ENCODE results near the gene LHX6. TPM values are rescaled to one million over a fixed set of nuclear protein-coding genes. Genes with fewer than 3 reads are reported as not detected.

LHX6 gene
- polyA plus RNA-seq, 1 donor, result 3.5 TPM

GRCh38 chr9:122236681-122237080 lies 7.9 kb upstream of the LHX6 start:
- no peak for DNase-seq

DNA sequence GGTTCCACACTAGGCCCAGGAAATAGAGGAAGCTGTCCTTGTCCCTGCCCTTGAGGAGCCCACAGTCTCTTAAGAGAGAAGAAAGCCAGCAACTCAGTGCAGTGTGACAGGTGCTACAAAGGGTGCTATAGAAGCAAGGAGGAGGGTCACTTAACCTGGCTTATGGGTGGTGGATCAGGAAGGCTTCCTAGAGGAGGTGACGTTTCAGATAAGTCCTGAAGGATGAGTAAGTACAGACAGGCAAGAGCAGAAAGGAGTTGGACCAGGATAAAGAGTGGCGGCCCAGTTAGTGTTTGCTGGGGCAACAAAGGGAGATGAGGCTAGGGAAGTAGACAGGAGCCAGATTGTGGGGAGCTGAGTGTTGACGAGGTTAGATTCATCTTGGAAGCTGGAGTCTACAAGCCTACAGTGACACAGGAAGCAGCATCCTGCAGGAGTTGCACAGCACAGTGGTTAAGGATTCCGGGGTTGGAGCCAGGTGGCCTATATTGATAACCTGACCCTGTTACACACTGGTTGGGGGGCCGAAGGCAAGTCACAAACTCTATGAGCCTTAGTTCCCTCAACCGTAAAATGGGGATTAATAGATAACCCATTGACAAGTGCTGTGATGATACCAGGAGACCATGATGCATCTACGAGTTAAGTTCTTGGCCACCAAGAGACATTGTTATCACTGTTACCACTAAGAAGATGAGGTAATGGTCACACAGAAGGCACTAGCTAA lies 5.4 kb upstream of the LHX6 start:
- no peak for DNase-seq

DNA sequence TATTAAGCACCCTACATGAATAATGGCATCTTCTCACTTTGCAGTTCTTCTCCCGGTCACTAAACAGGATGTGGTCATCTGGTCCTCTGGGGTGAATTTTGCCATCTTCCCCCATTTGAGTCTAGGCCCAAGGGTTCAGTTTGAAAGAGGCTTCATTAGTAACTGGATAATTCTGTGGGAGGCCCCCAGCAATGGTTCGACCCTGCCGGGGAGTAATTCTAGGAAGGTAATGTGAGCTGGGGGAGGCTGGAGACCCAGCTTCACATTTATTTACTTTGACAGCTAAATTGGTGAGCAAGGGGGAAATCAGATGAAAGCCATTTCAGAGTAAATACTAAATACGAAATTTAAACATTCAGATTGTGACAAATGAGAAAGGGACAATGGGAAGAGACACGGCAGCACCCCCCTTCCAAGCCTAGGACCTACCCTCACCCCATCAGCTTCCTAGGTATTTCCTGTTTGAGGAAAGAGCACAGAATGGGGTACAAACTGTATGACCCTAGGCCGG lies 4.1 kb upstream of the LHX6 start:
- no peak for DNase-seq

DNA sequence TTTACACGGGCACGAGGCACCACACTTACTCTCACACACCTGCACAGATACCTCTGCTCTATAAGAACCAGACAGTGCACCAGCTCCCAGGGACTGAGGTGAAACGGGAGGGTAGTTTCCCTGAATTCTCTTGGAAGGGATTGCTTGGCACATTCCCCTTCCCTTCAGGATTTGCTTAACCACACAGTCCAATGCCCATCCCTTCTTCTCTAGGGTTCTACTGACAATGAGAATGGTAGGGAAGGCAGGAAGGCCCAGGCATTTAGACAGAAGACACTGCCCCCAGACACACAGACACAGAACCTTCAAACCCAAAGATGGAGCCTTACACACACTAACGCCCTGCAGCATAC lies 704 bp upstream of the LHX6 start:
- DNase-seq, result no peak

DNA sequence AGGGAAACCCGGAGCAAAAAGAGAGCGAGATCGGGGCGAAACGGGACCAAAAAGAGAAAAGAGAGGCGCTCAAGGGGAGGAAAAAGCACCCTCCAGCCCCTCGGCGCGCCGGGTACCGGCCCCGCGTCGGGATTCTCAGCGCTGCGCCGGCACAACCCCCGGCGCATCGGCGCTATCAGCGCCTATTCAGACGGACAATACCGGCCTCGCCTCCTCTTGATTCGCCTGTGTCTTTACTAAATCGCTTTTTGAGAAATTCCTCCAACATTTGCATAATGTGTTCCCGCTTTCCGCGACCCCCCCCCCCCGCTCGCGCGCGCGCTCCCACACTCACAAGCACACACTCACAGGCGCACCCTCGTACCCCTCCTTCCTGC lies 578 bp downstream of the LHX6 start:
- no peak for DNase-seq

DNA sequence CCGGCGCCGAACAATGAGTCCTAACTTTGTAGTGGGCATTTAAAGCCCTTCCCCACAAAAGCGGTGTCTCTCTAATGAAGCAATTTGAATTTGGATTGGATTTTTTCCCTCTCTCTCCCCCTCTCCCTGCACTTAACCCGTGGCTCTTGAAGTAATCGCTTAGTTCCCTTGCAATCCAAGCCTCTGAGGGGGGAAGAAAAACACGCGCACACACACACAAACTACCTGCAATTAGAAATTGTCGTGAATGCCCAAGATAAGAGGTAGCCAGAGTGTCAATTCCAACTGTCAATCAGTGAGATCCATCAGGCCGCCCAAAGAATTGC lies 1.2 kb downstream of the LHX6 start:
- DNase-seq, result no peak

GRCh38 chr9:122226758-122227574 lies 1.8 kb downstream of the LHX6 start:
- DNase-seq, result no peak

DNA sequence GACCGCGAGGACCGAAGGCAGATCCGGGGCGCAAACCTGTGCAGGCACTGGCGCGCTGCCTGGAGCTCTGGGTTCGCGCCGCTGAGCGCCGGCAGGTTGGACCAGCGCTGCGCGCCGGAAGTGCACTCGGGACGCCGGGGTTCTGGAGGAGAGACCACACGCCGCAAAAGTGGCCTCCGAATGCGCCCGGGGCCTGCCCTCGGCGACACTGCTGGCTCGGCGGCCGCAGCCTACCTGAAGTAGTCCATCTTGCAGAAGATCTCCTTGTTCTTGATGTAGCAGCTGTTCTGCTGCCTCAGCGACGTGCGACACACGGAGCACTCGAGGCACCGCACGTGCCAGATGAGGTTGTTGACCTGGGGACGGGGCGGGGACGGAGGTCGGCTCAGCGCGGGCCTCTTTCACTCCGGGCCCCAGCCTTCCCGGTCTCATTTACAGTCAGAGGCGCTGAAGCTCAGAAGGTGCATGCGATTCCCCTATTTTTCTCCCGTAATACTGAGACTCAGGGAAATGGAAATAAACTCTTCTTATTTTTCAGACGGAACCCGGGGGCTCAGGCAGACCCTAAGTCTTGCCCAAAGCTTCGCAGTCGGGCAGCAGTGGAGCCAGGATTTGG lies 2.5 kb downstream of the LHX6 start:
- no peak for DNase-seq

DNA sequence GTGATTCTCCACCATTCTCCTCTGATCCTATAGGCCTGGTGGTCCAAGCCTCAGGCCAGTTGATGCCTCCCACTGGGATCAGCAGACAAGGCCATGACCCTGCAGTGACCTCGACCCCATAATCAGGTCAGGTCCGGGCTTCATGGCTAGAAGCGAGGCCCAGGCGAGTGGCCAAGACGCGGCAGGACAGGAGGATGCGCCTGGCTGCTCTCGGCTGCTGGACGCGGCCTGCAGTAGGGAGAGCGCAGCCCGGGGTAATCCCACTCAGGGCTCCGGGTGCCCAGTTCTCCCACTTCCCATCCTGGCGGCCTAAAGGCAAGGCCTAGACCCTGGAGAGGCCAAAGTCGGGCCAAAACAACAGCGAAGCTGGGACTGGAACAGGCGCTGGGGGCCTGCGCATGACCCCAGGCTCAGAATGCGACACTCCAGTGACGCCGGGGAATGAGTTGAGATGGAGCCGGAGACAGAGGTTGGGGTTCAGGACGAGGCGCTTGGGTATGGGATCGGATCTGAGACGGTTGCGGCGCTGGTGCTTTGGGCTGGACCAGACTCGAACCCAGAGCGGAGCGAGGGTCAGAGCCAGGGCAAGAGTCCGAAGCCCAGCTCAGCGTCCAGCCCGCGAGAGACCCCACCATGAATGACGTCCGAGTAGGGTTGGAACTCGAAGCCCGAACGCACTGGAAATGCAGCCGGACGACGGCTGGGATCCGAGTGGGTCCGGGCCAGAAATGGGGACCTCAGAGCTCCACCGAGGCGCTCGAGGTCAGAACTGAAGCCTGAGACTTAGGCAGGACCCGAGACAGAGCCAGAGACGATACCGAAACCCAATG lies 3.2 kb downstream of the LHX6 start:
- no peak for DNase-seq

- DNase-seq, result no peak
These were observed 5.3 kb downstream of the LHX6 start for GRCh38 chr9:122223435-122223834.

- no peak for DNase-seq
These were observed 6.0 kb downstream of the LHX6 start for GRCh38 chr9:122222791-122223190.

- DNase-seq, result no peak
These were observed 7.5 kb downstream of the LHX6 start for GRCh38 chr9:122221183-122221811.

- DNase-seq, result no peak
These were observed 8.0 kb downstream of the LHX6 start for GRCh38 chr9:122220673-122221182.

DNA sequence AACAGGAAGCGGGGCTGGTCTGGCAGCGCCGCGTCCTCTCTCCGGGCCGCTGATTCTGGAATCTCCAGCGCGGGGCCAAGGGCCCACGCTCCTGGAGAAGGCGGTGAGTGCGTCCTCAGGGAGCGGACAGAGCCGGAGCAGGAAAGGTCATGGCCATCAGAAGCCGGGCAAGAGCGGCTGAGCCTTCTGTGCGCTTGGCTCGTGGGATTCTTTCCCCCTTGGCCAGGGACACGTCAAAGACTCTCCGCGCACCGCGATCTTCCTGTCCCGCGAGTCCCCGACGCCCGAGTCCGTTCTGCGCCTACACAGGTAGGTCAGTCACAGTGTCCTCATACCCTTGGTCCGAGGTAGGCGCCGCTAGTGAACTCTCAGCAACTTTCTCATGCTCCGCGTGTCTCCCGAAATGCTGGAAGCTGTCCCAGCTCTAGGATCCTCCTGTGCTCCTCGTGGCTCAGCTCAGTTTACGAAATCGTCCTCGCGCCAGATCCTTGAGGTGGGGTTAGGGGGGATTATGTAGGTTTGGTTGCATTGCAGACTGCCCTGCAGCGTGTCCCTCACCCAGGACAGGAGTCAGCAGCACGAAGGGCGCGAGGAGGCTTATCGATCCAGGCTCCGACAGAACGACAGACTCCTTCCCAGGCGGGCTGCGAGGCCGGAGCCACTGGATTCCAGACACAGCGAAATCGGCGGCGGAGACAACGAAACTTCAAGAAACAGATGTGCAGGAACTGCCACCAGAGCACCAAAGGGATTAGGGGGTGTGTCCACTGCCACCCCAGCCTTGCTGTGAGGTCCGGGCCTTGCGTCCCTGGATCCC lies 8.7 kb downstream of the LHX6 start:
- DNase-seq, result no peak

GRCh38 chr9:122218935-122219855 lies 9.6 kb downstream of the LHX6 start:
- DNase-seq, result no peak

DNA sequence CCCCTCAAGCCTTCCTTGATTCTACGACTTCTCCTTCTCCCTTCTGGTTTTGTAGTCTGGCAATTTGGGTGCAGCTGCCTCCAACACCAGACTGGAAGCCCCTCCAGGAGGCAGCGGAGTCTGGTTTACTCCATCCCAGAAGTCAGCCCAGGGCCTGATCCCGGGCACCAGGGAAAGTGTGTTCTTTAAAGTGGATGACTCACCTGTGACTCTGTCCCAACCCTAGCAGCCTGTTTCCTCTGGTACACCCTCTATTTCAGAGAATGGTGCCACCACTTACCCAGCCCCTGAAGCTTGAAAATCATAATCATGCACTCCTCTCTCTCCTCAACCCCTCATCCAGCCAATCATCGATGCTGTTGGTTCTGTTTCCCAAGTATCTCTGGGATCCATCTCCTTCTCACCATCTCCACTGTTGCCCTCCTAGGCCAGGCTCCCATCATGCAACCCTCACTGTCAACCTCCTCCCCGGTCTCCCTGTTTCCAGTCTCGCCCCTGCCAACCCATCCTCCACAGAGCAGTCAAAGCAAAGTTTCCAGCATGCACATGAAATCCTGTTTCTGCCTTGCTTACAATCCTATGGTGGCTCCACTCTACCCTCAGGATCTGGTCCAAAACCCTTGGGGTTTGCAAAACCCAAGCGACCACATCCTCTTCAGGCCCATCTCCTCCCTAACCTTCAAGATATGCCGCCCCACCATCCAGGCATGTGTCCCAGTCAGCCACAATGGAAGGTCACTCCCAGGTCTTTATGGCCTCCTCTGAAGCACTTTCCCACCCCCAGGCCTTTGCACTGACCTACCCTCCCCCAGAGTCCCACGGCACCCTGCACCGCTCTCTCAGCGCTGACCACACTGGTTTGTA lies 10.5 kb downstream of the LHX6 start:
- DNase-seq, result no peak

GRCh38 chr9:122217640-122218039 lies 11.1 kb downstream of the LHX6 start:
- no peak for DNase-seq

DNA sequence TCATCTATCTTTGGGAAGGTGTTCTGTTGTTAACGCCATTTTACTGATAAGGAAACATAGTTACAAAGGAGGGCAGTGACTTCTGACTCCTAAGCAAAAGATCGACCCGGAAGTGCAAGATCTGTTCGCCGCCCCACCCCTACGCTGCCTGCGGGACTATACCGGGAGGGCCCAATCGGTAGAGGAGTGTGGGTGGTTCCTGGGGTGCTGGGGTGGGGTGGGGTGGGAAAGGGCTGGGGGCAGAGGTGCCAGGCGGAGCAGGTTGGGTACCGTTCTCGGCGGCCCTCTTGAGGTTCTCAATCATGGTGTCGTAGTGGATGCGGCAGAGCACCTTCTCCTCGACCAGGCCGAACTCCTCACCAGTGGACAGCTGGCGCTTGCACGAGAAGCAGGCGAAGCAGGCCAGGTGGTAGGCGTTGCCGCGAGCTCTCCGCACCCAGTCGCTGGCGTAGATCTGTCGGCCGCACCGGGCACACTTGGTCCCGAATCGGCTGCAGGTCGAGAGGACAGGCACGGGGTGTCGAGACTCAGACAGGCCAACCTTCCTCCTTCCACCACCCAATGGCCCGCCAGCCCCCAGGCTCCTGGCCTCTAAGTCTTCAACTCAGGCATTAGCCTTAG lies 11.8 kb downstream of the LHX6 start:
- DNase-seq, result no peak

All from left kidney (tissue), 2 donors.